Glutamatergic neuron (in vitro differentiated cells): ENCODE results near the gene CLDN12. TPM values are rescaled to one million over a fixed set of nuclear protein-coding genes. Genes with fewer than 3 reads are reported as not detected.

Source experiments
- DNase-seq: peaks from one replicate; pipeline ENCODE4 v3.0.0; 2022
- H3K27ac Mint-ChIP-seq: one replicate; pipeline ENCODE4 v1.8.0; 2020; ENCODE audit warnings: mild to moderate bottlenecking, mixed read lengths, inconsistent platforms; ENCODE audit not compliant: unreplicated experiment
- H3K27me3 Mint-ChIP-seq: one replicate; pipeline ENCODE4 v1.8.0; 2020; ENCODE audit warnings: mild to moderate bottlenecking, moderate library complexity, mixed read lengths, inconsistent platforms; ENCODE audit not compliant: unreplicated experiment
- H3K36me3 Mint-ChIP-seq: one replicate; pipeline ENCODE4 v1.8.0; 2020; ENCODE audit warnings: mild to moderate bottlenecking, mixed read lengths, inconsistent platforms; ENCODE audit not compliant: unreplicated experiment
- H3K4me1 Mint-ChIP-seq: one replicate; pipeline ENCODE4 v1.8.0; 2020; ENCODE audit warnings: mild to moderate bottlenecking, low read depth, mixed read lengths, inconsistent platforms; ENCODE audit not compliant: unreplicated experiment
- H3K4me3 Mint-ChIP-seq: one replicate; pipeline ENCODE4 v1.8.0; 2020; ENCODE audit warnings: mild to moderate bottlenecking, mixed read lengths, inconsistent platforms; ENCODE audit not compliant: unreplicated experiment
- H3K9me3 Mint-ChIP-seq: one replicate; pipeline ENCODE4 v1.8.0; 2020; ENCODE audit warnings: mild to moderate bottlenecking, moderate library complexity, mixed read lengths, inconsistent platforms; ENCODE audit not compliant: unreplicated experiment
- CTCF ChIP-seq: fragments of 200-600 bp; sonication (generic); IDR thresholded peaks from one replicate; pipeline ENCODE4 v1.5.0; 2021; ENCODE audit not compliant: partially characterized antibody, unreplicated experiment
- total RNA-seq: library from RNA; stranded (reverse); fragmentation: NEBNext Ultra II Directional; extraction: Animal tissue kit (Norgen Biotek cat#: 25700); gene quantifications from one replicate; pipeline ENCODE4 v1.2.1, GENCODE V29; 2021; ENCODE audit not compliant: unreplicated experiment

CLDN12 gene
- total RNA-seq, 1 donor from 2014 or later, result 53.9 TPM

- Mint-ChIP-seq H3K4me3 (no peak overlapping the region), H3K36me3 (no peaks in the 10 kb centered on the region), H3K4me1 (no peaks in the 10 kb centered on the region), H3K9me3 (no peaks in the 10 kb centered on the region), H3K27me3 (no peaks in the 10 kb centered on the region), H3K27ac (no peak overlapping the region)
- TF ChIP-seq CTCF, result no peak
- no peak for DNase-seq
Measured at GRCh38 chr7:90411510-90411909, 8.2 kb downstream of the CLDN12 start.

- TF ChIP-seq CTCF, result no peak
- no peak overlapping the region for H3K4me3 Mint-ChIP-seq
- H3K27me3 Mint-ChIP-seq, result peaks cover under 1% of the 10 kb centered on the region
- H3K36me3 Mint-ChIP-seq, result no peaks in the 10 kb centered on the region
- no peaks in the 10 kb centered on the region for H3K9me3 Mint-ChIP-seq
- H3K27ac Mint-ChIP-seq, result peak overlapping the region; percentile 53
- no peaks in the 10 kb centered on the region for H3K4me1 Mint-ChIP-seq
- peak; percentile 23 for DNase-seq
Measured at GRCh38 chr7:90412458-90413184, 9.4 kb downstream of the CLDN12 start.

GRCh38 chr7:90413185-90413528 lies 9.9 kb downstream of the CLDN12 start:
- Mint-ChIP-seq H3K9me3 (no peaks in the 10 kb centered on the region), H3K27ac (no peak overlapping the region), H3K36me3 (no peaks in the 10 kb centered on the region), H3K4me1 (no peaks in the 10 kb centered on the region), H3K4me3 (no peak overlapping the region), H3K27me3 (peaks cover 1% of the 10 kb centered on the region)
- DNase-seq, result no peak
- no peak for TF ChIP-seq CTCF

- no peak for TF ChIP-seq CTCF
- Mint-ChIP-seq H3K9me3 (peaks cover 2% of the 10 kb centered on the region), H3K36me3 (no peaks in the 10 kb centered on the region), H3K27ac (no peak overlapping the region), H3K4me3 (no peak overlapping the region), H3K4me1 (no peaks in the 10 kb centered on the region), H3K27me3 (peaks cover 1% of the 10 kb centered on the region)
- DNase-seq, result no peak
Measured at GRCh38 chr7:90421651-90422050, 18.4 kb downstream of the CLDN12 start.

GRCh38 chr7:90424720-90425119 lies 21.5 kb downstream of the CLDN12 start:
- TF ChIP-seq CTCF, result no peak
- Mint-ChIP-seq H3K4me3 (no peak overlapping the region), H3K36me3 (no peaks in the 10 kb centered on the region), H3K4me1 (no peaks in the 10 kb centered on the region), H3K27ac (no peak overlapping the region), H3K9me3 (peaks cover 2% of the 10 kb centered on the region), H3K27me3 (no peaks in the 10 kb centered on the region)
- no peak for DNase-seq
